ENCODE measurements around the gene NHLRC4. TPM values are rescaled to one million over a fixed set of nuclear protein-coding genes. Genes with fewer than 3 reads are reported as not detected.

The NHLRC4 gene
- total and polyA plus RNA-seq, 2 of the 13 experiments (the other 11 are each of a cell fraction or from before 2014, with no cell fraction given) = 0.40 to 0.59 TPM

DNA sequence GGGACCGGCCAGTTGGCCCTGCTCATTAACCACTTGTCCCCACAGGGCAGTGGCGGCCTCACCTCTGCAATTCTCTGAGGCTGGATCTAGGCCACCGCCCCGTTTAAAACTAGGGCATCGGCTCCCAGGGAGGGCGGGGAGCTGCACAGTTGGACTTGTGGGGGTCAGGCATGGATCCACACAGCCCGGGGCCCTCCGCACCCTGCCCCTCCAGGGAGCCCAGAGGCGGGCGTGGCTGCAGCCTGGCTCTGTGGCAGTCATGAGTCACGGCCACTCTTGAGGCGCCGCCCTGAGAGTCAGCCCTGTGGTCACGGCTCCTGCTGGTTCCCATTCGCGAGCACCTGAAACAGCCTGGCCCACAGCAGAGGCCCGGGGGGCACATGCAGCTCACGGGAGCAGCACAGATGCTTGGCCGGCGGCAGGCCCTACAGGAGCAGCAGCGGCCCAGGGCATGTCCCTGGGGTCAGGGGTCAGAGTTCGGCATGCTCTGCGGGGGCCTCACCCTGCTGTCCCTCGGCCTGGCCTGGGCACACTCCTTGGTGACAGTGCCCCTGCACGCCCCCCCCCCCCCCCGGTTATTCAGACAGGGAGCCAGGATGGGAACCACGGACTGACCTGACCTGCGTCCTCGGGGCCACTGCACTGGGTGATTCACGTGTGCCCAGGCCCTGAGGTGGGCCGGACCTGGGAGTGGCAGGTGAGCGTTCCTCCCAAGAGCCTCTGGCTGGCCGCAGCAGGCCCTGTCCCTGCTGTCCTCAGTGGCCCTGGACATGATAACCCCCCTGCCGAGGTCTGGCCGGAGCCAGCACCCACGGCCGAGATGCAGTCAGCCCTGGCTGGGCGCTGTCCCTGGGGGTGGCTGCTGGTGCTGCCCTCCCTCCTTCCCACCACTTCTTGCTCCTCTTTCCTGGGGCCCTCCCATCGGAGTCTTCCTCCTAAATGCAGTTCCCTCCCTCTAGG is 31.1 kb upstream of the NHLRC4 start (continued):
- no peak for TF ChIP-seq PAX8 (CRISPR knock-in tag; IDR thresholded peaks at IDR 0.05; ENCODE audit: borderline replicate concordance)
- 0 out of 2 replicates have a peak, but pooled peaks have one; percentile 16 for TF ChIP-seq HNRNPL (IDR thresholded peaks at IDR 0.05; ENCODE audit: low read depth, low read length)
- no peak for TF ChIP-seq AHR (CRISPR knock-in tag; IDR thresholded peaks at IDR 0.05)

- Histone ChIP-seq H3K4me3 (replicated peaks in 1 of 3; ENCODE audit: insufficient read depth in 1 of 3, low read depth in 2 of 3, low read length in 3 of 3) (no peak overlapping the region), H3K36me3 (replicated peaks in 1 of 2; ENCODE audit: control insufficient read depth in 1 of 2, insufficient read depth in 2 of 2, low read length in 2 of 2) (peaks cover 13 to 19% of the 10 kb centered on the region in 2 experiments; a peak in 4 of 5 replicates), H2AFZ (ENCODE audit: low read length) (no peak overlapping the region), H4K20me1 (ENCODE audit: insufficient read depth, low read length) (peaks cover 5% of the 10 kb centered on the region; the same call in 1 of the 2 replicates), H3K9me3 (ENCODE audit: low read length) (no peaks in the 10 kb centered on the region), H3K27me3 (ENCODE audit: control insufficient read depth in 1 of 2, insufficient read depth in 2 of 2, low read length in 2 of 2) (no peaks in the 10 kb centered on the region), H3K4me2 (ENCODE audit: low read depth, low read length) (no peak overlapping the region), H3K4me1 (ENCODE audit: insufficient read depth, low read length) (peaks cover 38% of the 10 kb centered on the region), H3K79me2 (ENCODE audit: insufficient read depth, low read length) (peaks cover 62% of the 10 kb centered on the region), H3K9ac (ENCODE audit: insufficient read depth, low read depth, low read length) (no peak overlapping the region), H3K27ac (ENCODE audit: extremely low read length, insufficient read depth, low read length) (no peak overlapping the region)
- TF ChIP-seq ZFP36L2 (CRISPR knock-in tag; IDR thresholded peaks at IDR 0.05) (no peak), PAX8 (CRISPR knock-in tag; IDR thresholded peaks at IDR 0.05; ENCODE audit: borderline replicate concordance) (no peak), ZSCAN9 (CRISPR knock-in tag; IDR thresholded peaks at IDR 0.05; ENCODE audit: borderline replicate concordance) (no peak), ZNF335 (CRISPR knock-in tag; IDR thresholded peaks at IDR 0.05) (no peak)
- TF ChIP-seq, protein P1, sequence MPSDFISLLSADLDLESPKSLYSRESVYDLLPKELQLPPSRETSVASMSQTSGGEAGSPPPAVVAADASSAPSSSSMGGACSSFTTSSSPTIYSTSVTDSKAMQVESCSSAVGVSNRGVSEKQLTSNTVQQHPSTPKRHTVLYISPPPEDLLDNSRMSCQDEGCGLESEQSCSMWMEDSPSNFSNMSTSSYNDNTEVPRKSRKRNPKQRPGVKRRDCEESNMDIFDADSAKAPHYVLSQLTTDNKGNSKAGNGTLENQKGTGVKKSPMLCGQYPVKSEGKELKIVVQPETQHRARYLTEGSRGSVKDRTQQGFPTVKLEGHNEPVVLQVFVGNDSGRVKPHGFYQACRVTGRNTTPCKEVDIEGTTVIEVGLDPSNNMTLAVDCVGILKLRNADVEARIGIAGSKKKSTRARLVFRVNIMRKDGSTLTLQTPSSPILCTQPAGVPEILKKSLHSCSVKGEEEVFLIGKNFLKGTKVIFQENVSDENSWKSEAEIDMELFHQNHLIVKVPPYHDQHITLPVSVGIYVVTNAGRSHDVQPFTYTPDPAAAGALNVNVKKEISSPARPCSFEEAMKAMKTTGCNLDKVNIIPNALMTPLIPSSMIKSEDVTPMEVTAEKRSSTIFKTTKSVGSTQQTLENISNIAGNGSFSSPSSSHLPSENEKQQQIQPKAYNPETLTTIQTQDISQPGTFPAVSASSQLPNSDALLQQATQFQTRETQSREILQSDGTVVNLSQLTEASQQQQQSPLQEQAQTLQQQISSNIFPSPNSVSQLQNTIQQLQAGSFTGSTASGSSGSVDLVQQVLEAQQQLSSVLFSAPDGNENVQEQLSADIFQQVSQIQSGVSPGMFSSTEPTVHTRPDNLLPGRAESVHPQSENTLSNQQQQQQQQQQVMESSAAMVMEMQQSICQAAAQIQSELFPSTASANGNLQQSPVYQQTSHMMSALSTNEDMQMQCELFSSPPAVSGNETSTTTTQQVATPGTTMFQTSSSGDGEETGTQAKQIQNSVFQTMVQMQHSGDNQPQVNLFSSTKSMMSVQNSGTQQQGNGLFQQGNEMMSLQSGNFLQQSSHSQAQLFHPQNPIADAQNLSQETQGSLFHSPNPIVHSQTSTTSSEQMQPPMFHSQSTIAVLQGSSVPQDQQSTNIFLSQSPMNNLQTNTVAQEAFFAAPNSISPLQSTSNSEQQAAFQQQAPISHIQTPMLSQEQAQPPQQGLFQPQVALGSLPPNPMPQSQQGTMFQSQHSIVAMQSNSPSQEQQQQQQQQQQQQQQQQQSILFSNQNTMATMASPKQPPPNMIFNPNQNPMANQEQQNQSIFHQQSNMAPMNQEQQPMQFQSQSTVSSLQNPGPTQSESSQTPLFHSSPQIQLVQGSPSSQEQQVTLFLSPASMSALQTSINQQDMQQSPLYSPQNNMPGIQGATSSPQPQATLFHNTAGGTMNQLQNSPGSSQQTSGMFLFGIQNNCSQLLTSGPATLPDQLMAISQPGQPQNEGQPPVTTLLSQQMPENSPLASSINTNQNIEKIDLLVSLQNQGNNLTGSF (CRISPR knock-in tag; IDR thresholded peaks at IDR 0.05) = no peak
- DNase-seq (ENCODE audit: low spot score) (no peak), ATAC-seq (no peak), FAIRE-seq (no peak)
- in situ Hi-C loops (cut with HindIII; ENCODE audit: extremely low pct_ligation_motif_present, low pct_unique_long_range_greater_than_20kb) = no loop called here
- CTCF ChIA-PET (ENCODE audit: low intra/inter-chr PET ratio, low total read pairs) = no interaction called here
- POLR2A ChIA-PET = interaction anchor here (1.3 kb wide), 1 partner anchor 184 kb away, joined by 3 read pairs; the partner anchor contains the start of gene ANTKMT
- BruUV-seq (replicated peaks) = no TSS peak
- intact Hi-C loops (cut with micrococcal nuclease; ENCODE audit: unreplicated experiment) = no loop called here
- WGBS (ENCODE audit: low lambda C conversion rate) = 93% methylated on average over 7 of the region's 17 CpGs
Observed at GRCh38 chr16:536746-537145, 30.1 kb upstream of the NHLRC4 start.
